ENCODE results near the gene METAP2. TPM values are rescaled to one million over a fixed set of nuclear protein-coding genes. Genes with fewer than 3 reads are reported as not detected.

METAP2 gene
- total RNA-seq, 3 donors from 2014 or later (not counting 1 experiment from before 2014, with no cell fraction given): 45.6 to 56.1 (median 45.8) TPM

DNA sequence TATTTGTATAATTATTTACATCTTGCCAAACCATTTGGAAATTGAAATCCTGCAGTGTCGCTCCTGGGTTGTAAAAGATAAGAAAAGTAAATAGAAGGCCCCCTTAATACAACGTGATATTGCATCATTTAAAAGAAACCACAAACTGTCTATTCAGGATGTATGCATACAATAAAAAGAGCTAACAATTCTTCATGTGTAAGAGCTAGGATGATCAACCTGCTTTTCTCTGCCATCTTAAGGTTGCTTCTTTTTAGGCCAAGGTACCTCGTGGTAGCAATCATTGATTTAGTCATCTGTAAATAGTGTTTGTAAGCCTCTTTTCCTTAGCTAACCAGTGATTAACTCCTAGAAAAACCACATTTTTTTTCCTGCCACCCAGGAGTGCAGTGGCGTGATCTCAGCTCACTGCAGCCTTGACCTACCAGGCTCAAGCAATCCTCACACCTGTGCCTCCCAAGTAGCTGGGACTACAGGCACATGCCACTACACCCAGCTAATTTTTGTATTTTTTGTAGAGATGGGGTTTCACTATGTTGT lies 80.7 kb downstream of the METAP2 start:
- H3K27me3 ChIP-seq (ENCODE audit: control insufficient read depth, insufficient read depth, low read length): no peaks in the 10 kb centered on the region
- Mint-ChIP-seq H3K4me3 (no peak overlapping the region), H3K9me3 (no peaks in the 10 kb centered on the region), H3K36me3 (no peaks in the 10 kb centered on the region), H3K27ac (no peak overlapping the region), H3K27me3 (ENCODE audit: low read depth in 2 of 2) (peaks cover 17 to 20% of the 10 kb centered on the region in 2 donors), H3K4me1 (peaks cover 0 to under 1% of the 10 kb centered on the region in 2 donors)
- WGBS (ENCODE audit: insufficient coverage): 69% methylated on average over 2 of the region's 4 CpGs
- H3K36me3 ChIP-seq (ENCODE audit: control insufficient read depth, insufficient read depth, low read length): no peaks in the 10 kb centered on the region
- intact Hi-C loops (cut with micrococcal nuclease): no loop called here
- DNase-seq: no peak
- H3K9me3 ChIP-seq (ENCODE audit: control insufficient read depth, insufficient read depth, low read length): no peaks in the 10 kb centered on the region
- ATAC-seq: no peak
- H3K4me3 ChIP-seq (ENCODE audit: low read length): no peak overlapping the region
- no peaks in the 10 kb centered on the region for H3K4me1 ChIP-seq (ENCODE audit: control insufficient read depth, insufficient read depth, low read length)
- H3K27ac ChIP-seq (ENCODE audit: low read length): no peak overlapping the region
- TF ChIP-seq, protein P1, sequence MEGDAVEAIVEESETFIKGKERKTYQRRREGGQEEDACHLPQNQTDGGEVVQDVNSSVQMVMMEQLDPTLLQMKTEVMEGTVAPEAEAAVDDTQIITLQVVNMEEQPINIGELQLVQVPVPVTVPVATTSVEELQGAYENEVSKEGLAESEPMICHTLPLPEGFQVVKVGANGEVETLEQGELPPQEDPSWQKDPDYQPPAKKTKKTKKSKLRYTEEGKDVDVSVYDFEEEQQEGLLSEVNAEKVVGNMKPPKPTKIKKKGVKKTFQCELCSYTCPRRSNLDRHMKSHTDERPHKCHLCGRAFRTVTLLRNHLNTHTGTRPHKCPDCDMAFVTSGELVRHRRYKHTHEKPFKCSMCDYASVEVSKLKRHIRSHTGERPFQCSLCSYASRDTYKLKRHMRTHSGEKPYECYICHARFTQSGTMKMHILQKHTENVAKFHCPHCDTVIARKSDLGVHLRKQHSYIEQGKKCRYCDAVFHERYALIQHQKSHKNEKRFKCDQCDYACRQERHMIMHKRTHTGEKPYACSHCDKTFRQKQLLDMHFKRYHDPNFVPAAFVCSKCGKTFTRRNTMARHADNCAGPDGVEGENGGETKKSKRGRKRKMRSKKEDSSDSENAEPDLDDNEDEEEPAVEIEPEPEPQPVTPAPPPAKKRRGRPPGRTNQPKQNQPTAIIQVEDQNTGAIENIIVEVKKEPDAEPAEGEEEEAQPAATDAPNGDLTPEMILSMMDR (IDR thresholded peaks at IDR 0.05): no peak

DNA sequence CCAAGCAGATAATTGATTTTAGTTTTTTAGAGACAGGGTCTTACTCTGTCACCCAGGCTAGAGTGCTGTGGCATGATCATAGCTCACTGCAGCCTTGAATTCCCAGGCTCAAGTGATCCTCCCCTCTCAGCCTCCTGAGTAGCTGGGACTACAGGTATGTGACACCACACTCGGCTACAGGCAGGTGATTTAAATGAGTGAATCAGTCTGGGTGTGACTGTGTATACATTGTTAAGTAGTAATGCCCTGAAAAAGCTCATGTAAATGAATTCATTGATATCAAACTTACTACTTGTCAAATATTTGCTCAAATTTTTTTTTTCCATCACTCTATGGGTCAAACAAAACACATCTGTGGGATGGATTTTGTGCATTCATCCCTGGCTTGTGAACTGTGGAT lies 83.7 kb downstream of the METAP2 start:
- Mint-ChIP-seq H3K27ac (no peak overlapping the region), H3K4me3 (no peak overlapping the region), H3K9me3 (no peaks in the 10 kb centered on the region), H3K4me1 (no peaks in the 10 kb centered on the region), H3K36me3 (no peaks in the 10 kb centered on the region), H3K27me3 (ENCODE audit: low read depth in 2 of 2) (peaks cover 0 to 8% of the 10 kb centered on the region in 2 donors)
- WGBS (ENCODE audit: insufficient coverage): no CpG with 5 or more reads among the region's 1 CpG
- Histone ChIP-seq H3K9me3 (ENCODE audit: control insufficient read depth, insufficient read depth, low read length) (no peaks in the 10 kb centered on the region), H3K4me3 (ENCODE audit: low read length) (no peak overlapping the region), H3K4me1 (ENCODE audit: control insufficient read depth, insufficient read depth, low read length) (no peaks in the 10 kb centered on the region), H3K27me3 (ENCODE audit: control insufficient read depth, insufficient read depth, low read length) (no peaks in the 10 kb centered on the region), H3K27ac (ENCODE audit: low read length) (no peak overlapping the region), H3K36me3 (ENCODE audit: control insufficient read depth, insufficient read depth, low read length) (no peaks in the 10 kb centered on the region)
- intact Hi-C loops (cut with micrococcal nuclease): no loop called here
- ATAC-seq (no peak), DNase-seq (no peak)
- TF ChIP-seq, protein P1 (IDR thresholded peaks at IDR 0.05): no peak

Other genes with a start within 250 kb of the METAP2 start
- gene USP44, start 77.3 kb downstream of the METAP2 start, total RNA-seq: 1 to 10 TPM in 1 of 3 donors, under 1 TPM in 2; 0.09 to 1.8 (median 0.63) TPM